Epithelial cell of prostate (primary cell): ENCODE results near the gene PARD3B.

Experiments
- DNase-seq: peaks from one replicate; pipeline ENCODE4 v3.0.0-alpha.2; 2011; ENCODE audit warnings: low read depth, low spot score
- H3K27ac ChIP-seq: fragments of 450-650 bp; 2 replicates; pipeline ENCODE4 v1.5.1; 2017; ENCODE audit warnings: mild to moderate bottlenecking

PARD3B gene

GRCh38 chr2:204972606-204973336 lies 427.5 kb downstream of the PARD3B start:
- H3K27ac ChIP-seq = no peak overlapping the region
- DNase-seq = no peak

- DNase-seq = no peak
Observed at GRCh38 chr2:204973616-204974015, 428.3 kb downstream of the PARD3B start.

DNA sequence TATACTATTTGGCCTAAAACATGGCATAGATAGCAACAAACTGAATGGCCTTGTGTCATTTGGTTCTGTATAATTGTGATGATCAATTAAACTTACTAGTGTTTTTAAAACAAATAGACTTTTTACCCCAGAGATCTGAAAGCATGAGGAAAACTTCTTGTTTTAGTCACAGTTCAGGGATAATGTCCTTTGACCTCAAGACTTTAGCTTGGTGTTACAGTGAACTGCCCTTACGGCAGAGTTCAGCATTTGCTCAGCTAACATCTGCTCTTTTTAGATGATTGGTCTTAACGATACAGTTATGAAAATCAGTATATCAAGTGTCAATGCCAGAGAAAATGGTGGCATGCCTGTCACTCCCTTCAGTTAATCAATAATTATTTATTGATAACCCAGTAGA lies 429.2 kb downstream of the PARD3B start:
- no peak overlapping the region for H3K27ac ChIP-seq
- DNase-seq = no peak

More at GRCh38 chr2:204973616-204974015, 428.3 kb downstream of the PARD3B start:
- H3K27ac ChIP-seq = no peak overlapping the region

- no peak overlapping the region for H3K27ac ChIP-seq
- DNase-seq = no peak
Observed at GRCh38 chr2:204977914-204978313, 432.6 kb downstream of the PARD3B start.

DNA sequence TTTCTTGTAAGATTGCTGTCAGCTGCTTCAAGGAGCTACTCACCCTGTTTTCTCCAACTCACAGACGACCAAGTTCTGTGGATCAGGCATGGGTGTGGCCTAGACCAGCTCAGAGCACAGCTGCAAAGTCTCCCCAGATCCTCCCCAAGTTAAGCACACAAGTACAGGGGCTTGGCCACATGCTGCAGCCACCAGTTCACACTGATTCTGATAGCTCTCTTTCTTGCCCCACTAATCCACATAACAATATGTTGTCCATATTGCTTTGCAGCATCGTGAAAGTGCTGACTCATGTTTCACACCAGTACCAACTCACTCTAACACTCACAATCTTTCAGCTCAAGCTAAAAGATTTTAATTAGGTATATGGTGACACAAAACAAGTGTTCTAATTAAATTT lies 437.0 kb downstream of the PARD3B start:
- DNase-seq = no peak
- no peak overlapping the region for H3K27ac ChIP-seq

DNA sequence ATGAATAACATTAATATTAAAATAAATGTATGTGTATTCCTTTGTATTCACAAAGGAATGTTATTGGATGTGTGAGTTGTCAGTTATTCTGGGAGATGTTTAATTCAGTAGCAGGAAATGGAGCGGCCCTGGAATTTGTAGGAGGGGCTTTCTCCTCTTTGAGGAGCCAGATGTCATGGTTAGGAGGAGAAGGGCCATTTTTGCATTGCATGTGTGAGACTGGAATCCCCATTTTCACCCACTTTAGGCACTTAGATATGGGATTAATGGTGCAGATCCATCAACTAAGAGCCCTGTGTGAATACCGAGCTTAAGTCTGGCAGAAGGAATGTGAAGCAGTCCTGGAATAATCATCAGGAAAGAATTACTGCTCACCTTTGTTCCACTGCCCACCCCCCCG lies 439.2 kb downstream of the PARD3B start:
- no peak overlapping the region for H3K27ac ChIP-seq
- DNase-seq = no peak

GRCh38 chr2:204986641-204987040 lies 441.4 kb downstream of the PARD3B start:
- DNase-seq = no peak
- no peak overlapping the region for H3K27ac ChIP-seq

DNA sequence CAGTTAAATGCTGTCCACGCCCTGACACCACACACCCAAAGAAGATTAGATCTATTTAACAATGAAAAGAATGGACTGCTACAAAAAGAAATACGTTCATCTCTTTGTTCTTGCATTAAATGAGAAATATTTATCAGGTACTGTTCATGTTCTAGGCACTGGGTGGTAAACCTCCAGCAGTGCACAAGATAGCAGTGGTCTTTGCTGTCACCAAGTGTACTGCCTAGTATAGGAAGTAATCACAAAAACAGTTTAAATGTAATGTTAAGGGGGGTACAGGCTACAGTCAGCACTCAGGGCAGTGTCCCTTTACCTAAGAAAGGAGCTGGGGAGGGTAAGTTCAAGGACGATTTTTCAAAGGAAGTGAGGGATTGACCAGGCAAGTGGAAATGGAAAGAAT lies 443.6 kb downstream of the PARD3B start:
- H3K27ac ChIP-seq = no peak overlapping the region
- no peak for DNase-seq

DNA sequence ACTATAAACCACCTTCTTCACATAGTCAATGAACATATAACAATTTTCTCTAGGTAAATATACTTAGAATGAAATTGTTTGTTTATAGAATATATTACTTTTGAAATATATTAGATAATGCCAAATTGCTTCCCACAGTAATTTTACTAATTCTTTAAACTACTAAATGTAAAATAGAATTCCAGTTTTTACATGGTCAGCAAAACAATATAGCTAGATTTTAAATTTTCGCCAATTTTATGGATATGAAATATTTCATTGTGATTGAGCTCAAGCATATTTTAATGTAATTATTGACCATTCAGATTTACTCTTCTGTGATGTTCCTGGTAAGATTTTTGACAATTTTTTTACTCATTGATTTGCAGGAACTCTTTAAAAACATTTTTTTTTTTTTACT lies 444.6 kb downstream of the PARD3B start:
- DNase-seq = no peak
- no peak overlapping the region for H3K27ac ChIP-seq

- no peak for DNase-seq
- H3K27ac ChIP-seq = no peak overlapping the region
Observed at GRCh38 chr2:205001300-205001966, 456.2 kb downstream of the PARD3B start.

GRCh38 chr2:205002390-205002789 lies 457.1 kb downstream of the PARD3B start:
- DNase-seq = no peak
- H3K27ac ChIP-seq = no peak overlapping the region

- no peak for DNase-seq
- H3K27ac ChIP-seq = no peak overlapping the region
Observed at GRCh38 chr2:205003288-205003687, 458.0 kb downstream of the PARD3B start.

GRCh38 chr2:205010196-205010595 lies 464.9 kb downstream of the PARD3B start:
- no peak for DNase-seq
- no peak overlapping the region for H3K27ac ChIP-seq

GRCh38 chr2:205011031-205011430 lies 465.8 kb downstream of the PARD3B start:
- DNase-seq = no peak
- no peak overlapping the region for H3K27ac ChIP-seq

DNA sequence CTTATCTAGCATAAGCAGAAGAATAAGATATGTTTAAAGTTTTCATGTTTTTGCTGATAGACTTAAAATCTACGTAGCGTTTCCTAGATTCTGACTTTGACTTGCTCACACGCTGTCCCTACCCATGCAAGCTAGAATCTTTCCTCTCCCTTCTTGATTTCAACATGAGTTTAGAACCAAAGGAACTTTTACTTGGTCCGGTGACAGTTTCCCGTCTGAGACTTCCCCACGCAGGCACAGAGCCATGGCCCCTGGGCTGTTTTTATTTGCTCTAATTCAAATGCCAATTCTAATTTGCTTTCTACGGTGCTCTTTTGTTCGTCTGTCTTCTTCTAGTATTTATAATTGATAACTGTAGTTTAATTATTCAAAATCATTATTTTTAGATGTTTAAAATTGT lies 467.7 kb downstream of the PARD3B start:
- DNase-seq = no peak
- no peak overlapping the region for H3K27ac ChIP-seq

GRCh38 chr2:205013586-205013985 lies 468.3 kb downstream of the PARD3B start:
- no peak for DNase-seq
- H3K27ac ChIP-seq = no peak overlapping the region

- DNase-seq = no peak
- H3K27ac ChIP-seq = no peak overlapping the region
Observed at GRCh38 chr2:205014201-205014600, 468.9 kb downstream of the PARD3B start.

GRCh38 chr2:205017381-205017780 lies 472.1 kb downstream of the PARD3B start:
- DNase-seq = no peak
- no peak overlapping the region for H3K27ac ChIP-seq

DNA sequence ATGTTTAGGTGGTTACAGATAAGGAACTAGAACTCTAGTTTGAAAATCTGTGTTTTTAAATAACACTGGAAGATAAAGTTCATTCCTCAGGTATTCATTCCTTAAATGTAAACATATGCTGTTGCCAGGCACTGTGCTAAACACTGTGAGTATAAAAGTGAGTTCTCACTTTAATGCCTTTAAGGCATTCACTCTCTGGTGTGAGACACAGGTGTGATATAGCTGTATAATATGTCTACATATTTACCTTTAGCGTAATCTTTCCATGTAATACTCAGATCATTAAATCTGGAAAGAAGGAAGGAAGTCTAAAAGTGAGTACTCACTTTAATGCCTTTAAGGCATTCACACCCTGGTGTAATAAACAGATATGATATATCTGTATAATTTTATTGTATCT lies 472.6 kb downstream of the PARD3B start:
- no peak for DNase-seq
- H3K27ac ChIP-seq = no peak overlapping the region

GRCh38 chr2:205020673-205021072 lies 475.4 kb downstream of the PARD3B start:
- no peak for DNase-seq
- no peak overlapping the region for H3K27ac ChIP-seq

DNA sequence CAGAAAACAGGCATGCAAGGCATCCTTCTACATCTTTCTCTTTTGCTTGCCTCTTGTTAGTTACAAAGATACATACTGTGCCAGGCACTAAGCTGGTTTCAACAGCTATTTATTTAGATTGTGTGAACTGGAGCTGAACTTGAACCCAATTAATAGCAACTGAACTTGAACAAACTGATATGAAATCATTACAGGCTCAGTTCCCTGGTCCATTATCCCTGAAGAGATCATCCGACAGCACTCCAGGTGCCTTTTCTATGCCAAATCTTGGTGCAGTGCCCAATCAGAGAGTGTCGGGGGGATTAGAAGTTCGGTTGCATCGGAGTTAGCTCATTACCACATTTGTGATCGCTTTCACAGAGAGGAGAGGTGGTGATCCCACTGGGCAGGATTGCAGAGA lies 477.6 kb downstream of the PARD3B start:
- DNase-seq = no peak
- H3K27ac ChIP-seq = no peak overlapping the region
